VCaP (cell line): ENCODE results near the gene SCML2.
"Not testable (repeated sequence)": the region's sequence is repeated elsewhere in the genome, so short reads cannot be mapped to it uniquely, and the experiment has no call there.

Experiments used
- H3K27ac ChIP-seq: fragments of 450-650 bp; 2 replicates; pipeline ENCODE4 v1.5.1; 2017
- CTCF ChIP-seq: fragments of 450-650 bp; conservative IDR thresholded peaks from 2 replicates; pipeline ENCODE4 v1.5.1; 2017; ENCODE audit warnings: mild to moderate bottlenecking, moderate library complexity

SCML2 gene

GRCh38 chrX:18354369-18355223, at the start of gene SCML2:
Gene SCML2, minus strand, starts transcription at chrX:18354688. Its CDS starts 20,617 bp downstream, at chrX:18334071.
- TF ChIP-seq CTCF, result no peak
- H3K27ac ChIP-seq, result peak within 1 kb of the TSS; percentile 67

GRCh38 chrX:18401848-18402213, 47.3 kb upstream of the SCML2 start:
- no peak for TF ChIP-seq CTCF
- no peak overlapping the region for H3K27ac ChIP-seq

DNA sequence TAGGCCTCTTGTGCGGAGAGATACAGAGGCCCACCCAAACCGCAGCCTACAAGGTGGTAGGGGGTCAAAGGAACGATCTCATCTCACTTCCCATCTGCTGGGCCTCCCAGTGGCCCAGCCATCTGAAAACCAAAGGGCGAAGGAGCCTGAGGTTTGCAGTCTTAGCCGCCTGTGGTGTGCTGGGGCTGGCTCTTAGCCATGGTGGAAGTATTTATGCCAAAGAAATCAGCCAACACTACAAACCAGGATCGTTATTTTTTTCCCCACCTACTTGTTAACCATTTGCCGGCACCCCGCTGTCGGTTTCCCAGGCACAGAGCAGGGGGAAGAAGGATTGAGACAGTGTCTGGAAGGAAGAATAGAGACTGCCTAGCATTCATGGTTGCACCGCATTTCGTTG, 40.0 kb upstream of the SCML2 start:
- no peak overlapping the region for H3K27ac ChIP-seq
- no peak for TF ChIP-seq CTCF

- H3K27ac ChIP-seq, result no peak overlapping the region
- TF ChIP-seq CTCF, result peak; percentile 65
These were observed 36.6 kb upstream of the SCML2 start for GRCh38 chrX:18390941-18391538.

- peak; percentile 49 for TF ChIP-seq CTCF
- H3K27ac ChIP-seq, result no peak overlapping the region
These were observed 35.5 kb upstream of the SCML2 start for GRCh38 chrX:18389966-18390365.

DNA sequence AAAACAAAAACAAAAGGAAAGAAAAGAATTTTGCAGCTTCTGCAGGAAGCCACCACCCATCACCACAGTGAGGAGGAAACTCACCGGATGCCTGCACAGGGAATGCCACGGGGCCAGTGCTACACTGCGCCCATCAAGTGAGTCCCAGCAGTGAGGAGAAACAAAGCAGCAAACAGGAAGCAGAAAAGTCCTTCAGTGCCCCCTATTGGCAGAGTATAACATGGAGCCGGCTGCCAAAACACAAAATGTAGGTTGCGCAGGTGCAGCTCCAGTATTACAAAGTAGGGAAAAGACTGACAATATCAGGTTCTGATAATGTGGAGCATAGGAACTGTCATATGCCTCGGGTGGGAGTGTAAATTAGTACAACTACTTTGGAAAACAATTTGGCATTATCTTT, 23.3 kb upstream of the SCML2 start:
- H3K27ac ChIP-seq, result no peak overlapping the region
- peak; percentile 63 for TF ChIP-seq CTCF

- H3K27ac ChIP-seq, result not testable (repeated sequence)
These were observed 20.8 kb upstream of the SCML2 start for GRCh38 chrX:18375131-18375805.

DNA sequence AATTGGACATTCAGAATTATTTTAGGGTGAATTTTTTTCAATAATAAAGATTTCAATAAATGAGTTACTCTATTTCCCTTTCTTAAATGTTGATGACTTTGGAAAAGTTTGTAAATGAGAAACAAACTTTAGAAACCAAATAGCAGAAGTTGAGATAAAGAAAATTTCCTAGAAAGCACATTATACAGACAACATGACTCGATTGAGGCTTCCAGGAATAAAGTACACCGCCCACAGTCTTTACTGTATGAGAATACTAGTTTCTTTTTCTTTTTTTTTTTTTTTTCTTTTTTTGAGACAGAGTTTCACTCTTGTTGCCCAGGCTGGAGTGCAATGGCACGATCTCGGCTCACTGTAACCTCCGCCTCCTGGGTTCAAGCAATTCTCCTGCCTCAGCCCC, 14.6 kb upstream of the SCML2 start:
- H3K27ac ChIP-seq, result not testable (repeated sequence)
